CD4-positive, alpha-beta T cell treated with Interleukin-4 for 4 hours (primary cell): Measurements from ENCODE around the gene CDK6.

ENCODE experiments used
- DNase-seq: peaks from one replicate; pipeline ENCODE4 v3.0.0-alpha.2; 2020

CDK6 gene

DNA sequence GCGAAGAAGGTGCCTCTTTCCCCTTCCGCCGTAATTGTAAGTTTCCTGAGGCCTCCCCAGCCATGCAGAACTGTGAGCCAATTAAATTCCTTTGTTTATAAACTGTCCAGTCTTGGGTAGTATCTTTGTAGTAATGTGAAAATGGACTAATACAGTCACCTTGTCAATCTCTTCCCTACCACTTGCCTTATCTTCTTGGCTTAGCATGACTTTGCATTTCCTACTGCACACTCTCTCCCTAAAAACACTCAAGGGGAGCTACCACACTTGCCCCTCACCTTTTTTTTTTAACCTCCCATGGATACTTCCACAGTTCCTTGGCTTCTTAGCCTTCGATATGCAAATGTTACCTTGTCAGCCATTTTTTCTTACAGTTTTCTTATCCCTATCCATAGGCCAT lies 7.4 kb upstream of the CDK6 start:
- no peak for DNase-seq

DNA sequence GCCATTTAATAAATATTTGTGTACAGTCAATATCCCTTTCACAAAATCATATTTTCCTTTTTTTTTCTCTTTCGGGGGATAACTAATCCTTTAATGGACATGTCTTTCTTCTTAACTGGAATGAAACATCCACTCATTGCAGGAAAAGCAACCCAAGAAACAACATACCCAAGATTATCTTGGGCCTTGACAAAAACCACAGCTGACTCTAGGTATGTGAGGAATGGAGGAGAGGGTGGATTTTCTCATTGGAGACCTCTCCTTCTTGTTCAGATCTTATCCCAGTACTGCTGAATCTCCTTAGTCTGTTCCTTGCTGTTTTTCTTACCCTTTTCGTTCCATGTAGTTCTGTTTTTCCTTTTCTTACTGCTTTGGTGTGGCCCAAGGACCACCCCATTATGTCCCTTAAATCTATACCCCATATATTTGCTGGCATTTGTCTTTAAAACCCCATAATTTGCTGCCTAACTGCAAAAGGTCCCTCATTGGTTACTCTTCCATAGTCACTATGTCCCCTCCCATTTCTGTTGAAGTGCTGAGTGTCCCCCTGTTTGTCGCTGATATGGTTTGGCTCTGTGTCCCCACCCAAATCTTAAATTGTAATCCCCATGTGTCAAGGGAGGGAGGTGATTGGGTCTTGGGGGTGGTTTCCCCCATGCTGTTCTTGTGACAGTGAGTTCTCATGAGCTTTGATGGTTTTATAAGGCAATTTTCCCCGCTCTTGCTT lies 6.8 kb upstream of the CDK6 start:
- no peak for DNase-seq

DNA sequence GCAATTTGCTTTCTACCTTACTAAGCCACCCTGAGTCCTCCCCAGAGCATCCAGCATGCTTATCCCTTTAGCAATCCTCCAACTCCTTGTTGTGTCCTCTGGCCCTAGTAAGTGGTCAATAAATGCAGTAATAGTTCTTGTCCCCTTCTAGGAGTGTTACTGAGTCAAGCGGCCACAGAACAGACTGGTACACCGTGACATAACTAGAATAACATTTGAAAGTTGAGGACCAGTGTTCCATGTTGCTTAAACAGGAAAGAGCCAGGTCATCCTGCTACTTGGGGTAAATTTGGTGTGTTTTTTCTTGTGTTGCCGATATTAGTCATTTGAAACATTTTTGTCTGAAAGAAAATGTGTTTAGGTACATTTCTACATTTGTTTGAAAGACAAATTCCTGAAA lies 4.8 kb upstream of the CDK6 start:
- no peak for DNase-seq

GRCh38 chr7:92840316-92840715 lies 3.9 kb upstream of the CDK6 start:
- DNase-seq = no peak

GRCh38 chr7:92839901-92840300 lies 3.5 kb upstream of the CDK6 start:
- no peak for DNase-seq

GRCh38 chr7:92838934-92839333 lies 2.6 kb upstream of the CDK6 start:
- no peak for DNase-seq

GRCh38 chr7:92837000-92837749 lies 802 bp upstream of the CDK6 start:
- DNase-seq = no peak

- DNase-seq = peak; percentile 37
These were observed 403 bp downstream of the CDK6 start for GRCh38 chr7:92835851-92836488.

DNA sequence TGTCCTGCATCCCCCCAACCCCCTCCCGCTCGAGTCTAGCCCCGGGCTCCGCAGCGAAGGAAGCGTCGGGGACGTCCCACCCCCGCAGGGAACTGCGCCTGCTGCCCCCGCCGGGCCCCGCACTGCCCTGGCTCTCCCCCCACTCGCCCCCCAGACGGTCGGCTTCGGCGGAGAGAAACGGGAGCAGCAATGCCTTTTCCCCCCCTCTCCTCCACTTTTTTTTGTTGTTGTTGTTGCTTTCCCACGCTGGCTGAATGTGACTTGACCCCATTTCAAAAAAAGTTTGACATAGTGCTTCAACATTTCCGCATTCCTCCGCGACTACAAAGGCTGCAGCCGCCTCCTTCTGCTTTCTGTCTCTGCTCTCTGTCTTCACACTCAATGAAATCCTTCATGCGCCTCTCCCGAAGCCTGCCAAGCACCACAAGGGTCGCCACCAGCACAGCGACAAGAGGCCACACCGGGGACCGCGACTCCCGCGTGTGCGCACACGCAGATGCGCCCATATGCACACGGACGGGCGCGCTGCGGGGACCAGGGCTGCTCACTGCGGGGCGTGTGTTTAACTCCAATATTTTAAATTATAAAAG lies 1.0 kb downstream of the CDK6 start:
- DNase-seq = peak; percentile 48

- no peak for DNase-seq
These were observed 1.7 kb downstream of the CDK6 start for GRCh38 chr7:92834507-92835260.

GRCh38 chr7:92833766-92834506 lies 2.4 kb downstream of the CDK6 start:
- DNase-seq = peak; percentile 62

DNA sequence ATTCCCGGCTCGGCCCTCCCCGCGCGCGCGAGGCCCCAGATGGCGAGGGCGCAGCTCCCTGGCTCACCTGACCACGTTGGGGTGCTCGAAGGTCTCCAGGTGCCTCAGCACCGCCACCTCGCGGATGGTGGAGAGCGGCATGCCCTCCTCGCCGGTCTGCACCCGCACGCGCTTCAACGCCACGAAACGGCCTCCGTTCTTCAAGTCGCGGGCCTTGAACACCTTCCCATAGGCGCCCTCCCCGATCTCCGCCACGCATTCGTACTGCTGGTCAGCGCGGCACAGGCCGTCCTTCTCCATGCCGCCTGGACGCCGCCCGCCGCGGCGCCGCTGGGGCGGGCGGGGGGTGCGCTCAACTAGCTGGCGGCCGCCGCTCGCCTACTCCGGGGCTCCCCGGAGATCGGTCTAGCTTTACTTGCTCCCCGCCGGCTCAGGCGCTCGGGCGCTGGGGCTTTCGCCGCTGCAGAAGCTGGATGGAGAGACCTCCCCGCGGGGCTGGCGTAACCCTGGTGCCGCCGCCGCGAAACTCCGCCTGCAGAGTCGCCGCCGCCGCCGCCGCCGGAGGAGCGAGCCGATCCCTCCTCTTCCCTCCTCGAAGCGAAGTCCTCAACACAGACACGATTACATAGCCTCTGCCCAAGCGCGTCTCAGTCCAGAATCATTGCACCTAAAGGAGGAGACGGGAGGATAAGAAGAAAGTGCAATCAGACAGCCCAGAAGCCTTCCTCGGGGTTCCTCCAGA lies 3.2 kb downstream of the CDK6 start:
- peak; percentile 85 for DNase-seq

- no peak for DNase-seq
These were observed 3.8 kb downstream of the CDK6 start for GRCh38 chr7:92832534-92833023.

GRCh38 chr7:92831716-92832533 lies 4.4 kb downstream of the CDK6 start:
- DNase-seq = peak; percentile 37

DNA sequence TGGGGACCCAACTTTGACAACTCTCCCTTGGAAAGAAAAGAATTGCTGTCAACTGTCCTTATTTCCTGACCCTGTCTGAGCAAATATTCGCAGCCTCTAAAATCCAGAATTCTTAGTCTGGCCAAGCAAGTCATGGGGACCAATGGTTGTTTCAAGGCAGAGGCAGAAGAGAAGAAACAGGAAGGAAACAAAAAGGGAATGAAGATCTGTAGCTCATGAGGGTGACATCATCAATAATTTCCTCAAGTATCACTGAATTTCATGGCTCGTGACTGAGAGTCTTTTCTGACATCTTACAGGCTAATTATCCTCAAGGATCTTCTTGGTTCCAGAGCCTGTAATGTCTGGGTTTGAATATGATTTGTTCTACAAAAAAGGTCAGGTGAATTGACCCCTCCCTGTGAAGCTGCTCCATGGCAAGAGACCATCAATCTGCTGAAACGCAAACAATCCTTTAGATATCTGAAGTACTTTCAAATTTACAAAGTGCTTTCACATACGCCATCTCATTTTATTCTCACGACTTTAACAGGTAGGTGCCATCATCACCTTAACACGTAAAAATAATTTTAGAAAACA lies 5.8 kb downstream of the CDK6 start:
- DNase-seq = no peak

GRCh38 chr7:92830027-92830426 lies 6.3 kb downstream of the CDK6 start:
- no peak for DNase-seq

- DNase-seq = no peak
These were observed 8.8 kb downstream of the CDK6 start for GRCh38 chr7:92827464-92828120.

DNA sequence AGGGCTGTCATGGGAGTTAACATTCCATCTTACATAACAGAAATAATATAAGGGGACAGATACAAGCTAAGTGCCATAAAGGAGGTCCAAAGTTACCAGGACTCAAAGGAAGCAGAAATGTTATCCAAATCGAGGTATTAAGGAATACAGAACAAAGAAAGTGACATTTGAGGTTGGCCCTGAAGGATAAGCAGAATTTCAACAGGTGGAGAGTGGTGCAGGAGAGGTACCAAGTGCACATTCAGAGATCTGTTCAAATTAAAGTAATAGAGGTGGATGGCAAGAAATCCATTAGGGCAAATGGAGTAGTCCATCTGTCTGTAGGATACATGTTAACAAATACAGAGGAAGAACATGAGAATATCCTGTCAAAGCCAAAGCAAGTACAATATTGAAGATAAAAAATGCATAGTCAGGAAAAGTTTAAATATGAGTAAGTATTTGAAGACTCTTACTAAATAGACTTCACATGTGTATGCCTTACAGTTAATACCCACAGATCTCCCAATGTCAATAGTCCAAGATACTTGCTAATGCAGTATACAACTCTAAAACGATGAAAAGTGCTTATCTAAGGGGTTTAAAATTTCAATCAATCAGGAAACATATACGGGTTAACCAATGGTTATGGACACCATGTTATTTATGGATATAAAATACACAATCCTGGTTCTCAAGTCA lies 10.0 kb downstream of the CDK6 start:
- no peak for DNase-seq
